ENCODE measurements around the gene PPP1R12C.

DNA sequence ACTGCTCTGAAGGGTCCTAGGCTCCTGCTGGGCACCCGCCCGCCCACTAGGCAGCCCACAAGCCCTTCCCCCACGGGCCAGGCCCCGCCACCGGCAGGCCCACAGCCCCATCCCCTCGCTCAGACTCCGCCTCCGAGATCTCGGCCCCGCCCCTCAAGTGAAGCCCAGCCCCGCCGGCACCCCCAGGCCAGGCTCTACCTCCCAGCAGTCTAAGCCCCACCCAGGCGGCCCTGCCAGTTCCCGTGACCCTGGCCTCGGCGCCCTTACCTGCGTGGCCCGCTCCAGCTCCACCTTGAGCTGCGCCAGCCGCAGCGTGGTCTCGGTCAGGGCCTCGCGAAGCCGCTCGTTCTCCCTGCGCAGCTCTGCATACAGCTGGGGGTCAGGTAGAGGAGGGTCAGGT lies 25.5 kb downstream of the PPP1R12C start:
- TF ChIP-seq, protein P1, sequence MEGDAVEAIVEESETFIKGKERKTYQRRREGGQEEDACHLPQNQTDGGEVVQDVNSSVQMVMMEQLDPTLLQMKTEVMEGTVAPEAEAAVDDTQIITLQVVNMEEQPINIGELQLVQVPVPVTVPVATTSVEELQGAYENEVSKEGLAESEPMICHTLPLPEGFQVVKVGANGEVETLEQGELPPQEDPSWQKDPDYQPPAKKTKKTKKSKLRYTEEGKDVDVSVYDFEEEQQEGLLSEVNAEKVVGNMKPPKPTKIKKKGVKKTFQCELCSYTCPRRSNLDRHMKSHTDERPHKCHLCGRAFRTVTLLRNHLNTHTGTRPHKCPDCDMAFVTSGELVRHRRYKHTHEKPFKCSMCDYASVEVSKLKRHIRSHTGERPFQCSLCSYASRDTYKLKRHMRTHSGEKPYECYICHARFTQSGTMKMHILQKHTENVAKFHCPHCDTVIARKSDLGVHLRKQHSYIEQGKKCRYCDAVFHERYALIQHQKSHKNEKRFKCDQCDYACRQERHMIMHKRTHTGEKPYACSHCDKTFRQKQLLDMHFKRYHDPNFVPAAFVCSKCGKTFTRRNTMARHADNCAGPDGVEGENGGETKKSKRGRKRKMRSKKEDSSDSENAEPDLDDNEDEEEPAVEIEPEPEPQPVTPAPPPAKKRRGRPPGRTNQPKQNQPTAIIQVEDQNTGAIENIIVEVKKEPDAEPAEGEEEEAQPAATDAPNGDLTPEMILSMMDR (IDR thresholded peaks at IDR 0.05; ENCODE audit: low read depth, low read length), result no peak
- no peak for TF ChIP-seq POLR2A (IDR thresholded peaks at IDR 0.05; ENCODE audit: extremely low read depth, insufficient read length)
- TF ChIP-seq, protein P2, sequence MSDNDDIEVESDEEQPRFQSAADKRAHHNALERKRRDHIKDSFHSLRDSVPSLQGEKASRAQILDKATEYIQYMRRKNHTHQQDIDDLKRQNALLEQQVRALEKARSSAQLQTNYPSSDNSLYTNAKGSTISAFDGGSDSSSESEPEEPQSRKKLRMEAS (IDR thresholded peaks at IDR 0.05; ENCODE audit: low read depth, low read length), result no peak
- TF ChIP-seq MYC (IDR thresholded peaks at IDR 0.05; ENCODE audit: low read depth, low read length), result no peak

All from NB4 (cell line).